ENCODE data around the gene IL1B. TPM values are rescaled to one million over a fixed set of nuclear protein-coding genes. Genes with fewer than 3 reads are reported as not detected.
A peak's percentile ranks its signal among the peaks of the same experiment; 100 is the strongest.

IL1B gene
- total RNA-seq, 1 donor from 2014 or later, result 0.23 TPM

DNA sequence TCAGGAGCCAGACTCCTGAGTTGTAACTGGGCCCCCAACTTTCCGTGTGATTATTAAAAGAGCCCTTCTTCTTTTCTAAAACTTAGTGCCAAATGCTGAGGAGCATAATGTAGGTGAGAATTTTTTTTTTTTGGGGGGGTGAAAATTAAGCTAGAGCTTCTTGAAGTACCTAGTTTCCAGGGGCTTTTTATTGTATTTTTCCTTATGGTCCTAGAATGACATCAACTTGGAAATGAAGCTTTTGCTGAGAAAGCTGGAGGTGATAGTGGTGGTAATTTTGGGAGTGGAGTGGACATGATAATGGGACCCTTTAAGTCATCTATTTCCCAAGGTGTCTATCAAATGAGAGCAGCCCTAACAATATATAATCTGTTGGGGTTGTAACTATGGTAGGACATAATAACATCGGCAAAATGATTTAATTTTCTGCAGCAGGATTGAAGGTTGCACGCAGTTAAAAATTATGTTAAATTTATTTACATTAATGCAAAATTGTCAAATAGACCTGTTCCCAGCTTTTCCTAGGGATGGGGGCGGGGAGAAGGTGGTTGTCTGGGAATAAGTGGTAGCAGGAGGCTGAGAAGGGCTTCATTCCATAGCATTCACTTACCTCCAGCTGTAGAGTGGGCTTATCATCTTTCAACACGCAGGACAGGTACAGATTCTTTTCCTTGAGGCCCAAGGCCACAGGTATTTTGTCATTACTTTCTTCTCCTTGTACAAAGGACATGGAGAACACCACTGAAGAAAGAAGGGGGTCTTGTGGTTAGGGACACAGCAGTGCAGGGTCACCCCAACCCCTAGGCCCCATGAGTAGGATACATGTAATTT is 5.7 kb downstream of the IL1B start:
- no peak overlapping the region for H3K4me3 Mint-ChIP-seq
- no peak overlapping the region for H3K27ac Mint-ChIP-seq
- H3K4me1 Mint-ChIP-seq (ENCODE audit: low read depth), result peaks cover 6% of the 10 kb centered on the region
- no peaks in the 10 kb centered on the region for H3K9me3 Mint-ChIP-seq
- no peak for DNase-seq (ENCODE audit: low spot score)
- peaks cover 18% of the 10 kb centered on the region for H3K27me3 Mint-ChIP-seq (ENCODE audit: insufficient read depth)
- intact Hi-C loops (cut with micrococcal nuclease), result no loop called here
- H3K36me3 Mint-ChIP-seq (ENCODE audit: low read depth), result no peaks in the 10 kb centered on the region

DNA sequence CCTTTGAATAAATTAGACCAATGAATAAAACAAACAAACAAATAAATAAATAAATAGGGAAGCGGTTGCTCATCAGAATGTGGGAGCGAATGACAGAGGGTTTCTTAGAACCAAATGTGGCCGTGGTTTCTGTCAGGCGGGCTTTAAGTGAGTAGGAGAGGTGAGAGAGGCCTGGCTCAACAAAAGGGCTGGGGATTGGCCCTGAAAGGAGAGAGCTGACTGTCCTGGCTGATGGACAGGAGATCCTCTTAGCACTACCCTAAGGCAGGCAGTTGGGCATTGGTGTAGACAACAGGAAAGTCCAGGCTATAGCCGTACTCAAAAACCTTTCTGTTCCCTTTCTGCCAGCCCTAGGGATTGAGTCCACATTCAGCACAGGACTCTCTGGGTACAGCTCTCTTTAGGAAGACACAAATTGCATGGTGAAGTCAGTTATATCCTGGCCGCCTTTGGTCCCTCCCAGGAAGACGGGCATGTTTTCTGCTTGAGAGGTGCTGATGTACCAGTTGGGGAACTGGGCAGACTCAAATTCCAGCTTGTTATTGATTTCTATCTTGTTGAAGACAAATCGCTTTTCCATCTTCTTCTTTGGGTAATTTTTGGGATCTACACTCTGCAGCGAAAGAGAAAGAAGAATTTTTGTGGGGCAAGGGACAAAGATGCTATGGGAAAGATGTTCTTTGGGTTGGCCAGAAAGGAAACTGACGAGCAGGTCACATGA is 6.5 kb downstream of the IL1B start:
- Mint-ChIP-seq H3K4me3 (no peak overlapping the region), H3K27me3 (ENCODE audit: insufficient read depth) (peaks cover 11% of the 10 kb centered on the region), H3K36me3 (ENCODE audit: low read depth) (no peaks in the 10 kb centered on the region), H3K27ac (peak overlapping the region; percentile 10), H3K4me1 (ENCODE audit: low read depth) (peaks cover 6% of the 10 kb centered on the region), H3K9me3 (no peaks in the 10 kb centered on the region)
- intact Hi-C loops (cut with micrococcal nuclease), result no loop called here
- DNase-seq (ENCODE audit: low spot score), result no peak

- intact Hi-C loops (cut with micrococcal nuclease), result no loop called here
- Mint-ChIP-seq H3K27me3 (ENCODE audit: insufficient read depth) (peaks cover 9% of the 10 kb centered on the region), H3K4me3 (no peak overlapping the region), H3K4me1 (ENCODE audit: low read depth) (peaks cover 11% of the 10 kb centered on the region), H3K36me3 (ENCODE audit: low read depth) (no peaks in the 10 kb centered on the region), H3K9me3 (no peaks in the 10 kb centered on the region), H3K27ac (peak overlapping the region; percentile 15)
- no peak for DNase-seq (ENCODE audit: low spot score)
These were observed 7.2 kb downstream of the IL1B start for GRCh38 chr2:112829101-112829960.

DNA sequence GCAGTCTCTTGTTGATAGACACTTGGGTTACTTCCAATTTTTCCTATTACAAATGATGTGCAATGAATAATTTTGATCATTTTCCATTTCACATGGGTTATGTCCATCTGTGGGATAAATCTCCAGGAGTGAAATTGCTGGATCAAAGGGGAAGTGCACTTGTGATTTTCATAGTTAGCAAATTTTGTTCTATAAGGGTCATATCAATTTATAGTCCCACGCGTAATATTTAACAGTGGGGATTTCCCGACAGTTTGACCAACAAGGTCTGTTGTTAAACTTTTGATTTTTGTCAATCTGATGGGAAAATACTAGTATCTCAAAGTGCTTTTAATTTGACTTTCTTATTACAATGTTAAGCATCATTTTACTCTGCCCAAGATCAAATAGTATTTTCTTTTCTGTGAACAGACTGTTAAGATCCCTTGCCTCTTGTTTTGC is 8.3 kb downstream of the IL1B start:
- H3K27me3 Mint-ChIP-seq (ENCODE audit: insufficient read depth), result peaks cover 9% of the 10 kb centered on the region
- no peak overlapping the region for H3K27ac Mint-ChIP-seq
- no peak overlapping the region for H3K4me3 Mint-ChIP-seq
- H3K4me1 Mint-ChIP-seq (ENCODE audit: low read depth), result peaks cover 17% of the 10 kb centered on the region
- intact Hi-C loops (cut with micrococcal nuclease), result no loop called here
- H3K36me3 Mint-ChIP-seq (ENCODE audit: low read depth), result no peaks in the 10 kb centered on the region
- H3K9me3 Mint-ChIP-seq, result no peaks in the 10 kb centered on the region
- DNase-seq (ENCODE audit: low spot score), result no peak

- H3K36me3 Mint-ChIP-seq (ENCODE audit: low read depth), result no peaks in the 10 kb centered on the region
- no peak overlapping the region for H3K4me3 Mint-ChIP-seq
- peaks cover 9% of the 10 kb centered on the region for H3K27me3 Mint-ChIP-seq (ENCODE audit: insufficient read depth)
- intact Hi-C loops (cut with micrococcal nuclease), result no loop called here
- peaks cover 18% of the 10 kb centered on the region for H3K4me1 Mint-ChIP-seq (ENCODE audit: low read depth)
- H3K9me3 Mint-ChIP-seq, result no peaks in the 10 kb centered on the region
- H3K27ac Mint-ChIP-seq, result no peak overlapping the region
- DNase-seq (ENCODE audit: low spot score), result no peak
These were observed 8.9 kb downstream of the IL1B start for GRCh38 chr2:112827604-112828185.

GRCh38 chr2:112827009-112827408 is 9.6 kb downstream of the IL1B start:
- H3K9me3 Mint-ChIP-seq, result no peaks in the 10 kb centered on the region
- peaks cover 9% of the 10 kb centered on the region for H3K27me3 Mint-ChIP-seq (ENCODE audit: insufficient read depth)
- H3K27ac Mint-ChIP-seq, result no peak overlapping the region
- peaks cover 25% of the 10 kb centered on the region for H3K4me1 Mint-ChIP-seq (ENCODE audit: low read depth)
- H3K36me3 Mint-ChIP-seq (ENCODE audit: low read depth), result no peaks in the 10 kb centered on the region
- no peak for DNase-seq (ENCODE audit: low spot score)
- intact Hi-C loops (cut with micrococcal nuclease), result no loop called here
- no peak overlapping the region for H3K4me3 Mint-ChIP-seq

- Mint-ChIP-seq H3K27me3 (ENCODE audit: insufficient read depth) (peaks cover 8% of the 10 kb centered on the region), H3K9me3 (no peaks in the 10 kb centered on the region), H3K27ac (no peak overlapping the region), H3K36me3 (ENCODE audit: low read depth) (no peaks in the 10 kb centered on the region), H3K4me3 (no peak overlapping the region), H3K4me1 (ENCODE audit: low read depth) (peaks cover 38% of the 10 kb centered on the region)
- DNase-seq (ENCODE audit: low spot score), result no peak
- intact Hi-C loops (cut with micrococcal nuclease), result no loop called here
These were observed 10.9 kb downstream of the IL1B start for GRCh38 chr2:112825706-112826105.

GRCh38 chr2:112824694-112825085 is 11.9 kb downstream of the IL1B start:
- Mint-ChIP-seq H3K27ac (no peak overlapping the region), H3K27me3 (ENCODE audit: insufficient read depth) (peaks cover 4% of the 10 kb centered on the region), H3K4me3 (no peak overlapping the region), H3K9me3 (no peaks in the 10 kb centered on the region), H3K4me1 (ENCODE audit: low read depth) (peaks cover 46% of the 10 kb centered on the region), H3K36me3 (ENCODE audit: low read depth) (no peaks in the 10 kb centered on the region)
- intact Hi-C loops (cut with micrococcal nuclease), result no loop called here
- no peak for DNase-seq (ENCODE audit: low spot score)

DNA sequence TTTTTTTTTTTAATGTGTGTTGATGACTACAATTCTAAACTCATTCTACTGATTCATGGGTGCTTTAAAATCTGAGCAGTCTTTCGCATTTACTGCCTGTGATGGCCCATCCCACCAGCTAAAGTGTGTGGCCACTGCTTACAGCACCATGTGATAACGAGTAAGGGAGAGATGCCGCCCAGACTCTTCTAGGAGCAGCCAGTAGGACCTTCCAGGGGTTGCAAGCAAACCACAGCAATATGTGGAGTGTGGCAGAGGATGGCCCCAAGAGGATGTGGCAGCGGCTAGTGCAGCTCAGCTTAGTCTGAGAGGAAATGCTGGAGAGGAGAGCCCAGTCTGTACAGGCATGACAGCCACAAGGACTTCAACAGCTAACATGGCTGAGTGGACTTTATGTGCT is 14.9 kb downstream of the IL1B start:
- Mint-ChIP-seq H3K27me3 (ENCODE audit: insufficient read depth) (peaks cover 3% of the 10 kb centered on the region), H3K36me3 (ENCODE audit: low read depth) (no peaks in the 10 kb centered on the region), H3K4me3 (peak overlapping the region; percentile 32), H3K27ac (peak overlapping the region; percentile 79), H3K4me1 (ENCODE audit: low read depth) (peaks cover 39% of the 10 kb centered on the region), H3K9me3 (no peaks in the 10 kb centered on the region)
- intact Hi-C loops (cut with micrococcal nuclease), result loop anchor here (1.0 kb wide), 5 partner anchors 17 to 95 kb away; partner anchors contain the start of gene CKAP2L
- peak; percentile 28 for DNase-seq (ENCODE audit: low spot score)

GRCh38 chr2:112821142-112821541 is 15.4 kb downstream of the IL1B start:
- no peaks in the 10 kb centered on the region for H3K36me3 Mint-ChIP-seq (ENCODE audit: low read depth)
- intact Hi-C loops (cut with micrococcal nuclease), result loop anchor here (1.0 kb wide), 5 partner anchors 17 to 95 kb away; partner anchors contain the start of gene CKAP2L
- H3K4me3 Mint-ChIP-seq, result peak overlapping the region; percentile 32
- DNase-seq (ENCODE audit: low spot score), result peak; percentile 38
- peaks cover 39% of the 10 kb centered on the region for H3K4me1 Mint-ChIP-seq (ENCODE audit: low read depth)
- peaks cover 3% of the 10 kb centered on the region for H3K27me3 Mint-ChIP-seq (ENCODE audit: insufficient read depth)
- peak overlapping the region; percentile 79 for H3K27ac Mint-ChIP-seq
- no peaks in the 10 kb centered on the region for H3K9me3 Mint-ChIP-seq

- Mint-ChIP-seq H3K4me1 (ENCODE audit: low read depth) (peaks cover 39% of the 10 kb centered on the region), H3K36me3 (ENCODE audit: low read depth) (no peaks in the 10 kb centered on the region), H3K27ac (peak overlapping the region; percentile 63), H3K4me3 (no peak overlapping the region), H3K9me3 (no peaks in the 10 kb centered on the region), H3K27me3 (ENCODE audit: insufficient read depth) (peaks cover 3% of the 10 kb centered on the region)
- intact Hi-C loops (cut with micrococcal nuclease), result no loop called here
- DNase-seq (ENCODE audit: low spot score), result no peak
These were observed 16.2 kb downstream of the IL1B start for GRCh38 chr2:112820343-112820742.

DNA sequence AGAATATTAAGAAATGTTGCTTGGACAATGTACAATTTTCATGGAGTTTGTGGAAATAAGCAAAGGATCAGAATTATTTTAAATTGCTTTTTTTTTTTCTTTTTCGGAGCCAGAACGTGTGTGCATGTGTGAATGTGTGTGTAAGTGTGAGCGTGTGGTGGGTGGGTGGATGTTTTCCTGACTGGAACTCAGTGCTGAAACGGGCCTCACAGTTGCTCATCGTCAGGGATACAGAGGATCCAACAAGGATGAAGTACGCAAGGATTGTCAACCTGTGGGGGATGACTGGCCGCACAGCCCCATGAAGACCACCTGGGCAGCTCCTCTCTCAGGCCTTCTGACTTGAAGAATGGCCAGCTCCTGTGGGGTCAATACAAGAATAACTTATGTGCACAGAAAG is 17.5 kb downstream of the IL1B start:
- intact Hi-C loops (cut with micrococcal nuclease), result no loop called here
- Mint-ChIP-seq H3K36me3 (ENCODE audit: low read depth) (no peaks in the 10 kb centered on the region), H3K4me3 (no peak overlapping the region), H3K27ac (no peak overlapping the region), H3K9me3 (no peaks in the 10 kb centered on the region), H3K27me3 (ENCODE audit: insufficient read depth) (peaks cover 5% of the 10 kb centered on the region), H3K4me1 (ENCODE audit: low read depth) (peaks cover 32% of the 10 kb centered on the region)
- no peak for DNase-seq (ENCODE audit: low spot score)
